NCI-H146 (cell line): ENCODE measurements around the gene TOGARAM2.
A peak's percentile ranks its signal among the peaks of the same experiment; 100 is the strongest.

Source experiments
- DNase-seq: peaks from one replicate; lab custom pipeline; 2025; lab: John Stamatoyannopoulos, UW

The TOGARAM2 gene

GRCh38 chr2:28981016-28981441, at the start of gene TOGARAM2:
TOGARAM2 (plus strand) TSS chr2:28981298; CDS start chr2:28994835, 13,537 bp downstream.
- peak; percentile 57 for DNase-seq

DNA sequence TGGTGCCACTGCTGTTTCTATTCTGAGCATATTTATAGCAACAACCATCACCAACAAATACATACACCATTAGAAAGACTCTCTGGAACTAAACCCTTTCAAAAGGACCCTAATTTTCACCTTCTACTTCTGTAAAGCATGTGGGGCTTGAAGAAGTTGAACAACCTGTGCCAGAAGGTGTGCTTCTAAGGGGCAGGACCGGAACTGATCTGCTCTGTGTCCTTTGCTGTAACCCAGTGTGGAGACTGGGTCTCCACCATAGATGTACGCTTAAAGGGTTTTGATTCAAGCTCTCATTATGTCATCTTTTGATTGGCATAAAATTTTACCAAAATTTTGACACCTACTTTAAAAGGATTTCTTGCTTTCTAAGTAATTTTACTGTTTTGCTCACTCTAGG, 46.3 kb upstream of the TOGARAM2 start:
- no peak for DNase-seq

DNA sequence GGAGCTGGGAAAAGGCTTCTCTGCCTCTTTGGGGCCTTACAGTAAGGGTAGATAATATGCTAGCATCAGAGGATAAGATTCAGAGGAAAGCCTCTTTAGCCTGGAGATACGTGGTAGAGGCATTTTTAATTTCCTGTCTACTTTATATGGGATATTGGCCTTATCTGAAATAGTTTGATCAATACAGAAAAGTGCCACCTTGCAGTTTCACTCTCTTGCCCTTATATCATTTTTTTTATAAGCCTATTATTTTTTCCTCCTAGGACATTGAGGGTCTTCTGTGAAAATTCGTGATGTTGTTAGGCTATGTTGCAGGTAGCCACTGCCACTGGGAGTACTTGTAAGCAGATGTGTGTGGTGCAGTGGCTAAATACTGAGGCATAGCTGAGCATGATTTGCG, 40.1 kb upstream of the TOGARAM2 start:
- DNase-seq, result no peak

DNA sequence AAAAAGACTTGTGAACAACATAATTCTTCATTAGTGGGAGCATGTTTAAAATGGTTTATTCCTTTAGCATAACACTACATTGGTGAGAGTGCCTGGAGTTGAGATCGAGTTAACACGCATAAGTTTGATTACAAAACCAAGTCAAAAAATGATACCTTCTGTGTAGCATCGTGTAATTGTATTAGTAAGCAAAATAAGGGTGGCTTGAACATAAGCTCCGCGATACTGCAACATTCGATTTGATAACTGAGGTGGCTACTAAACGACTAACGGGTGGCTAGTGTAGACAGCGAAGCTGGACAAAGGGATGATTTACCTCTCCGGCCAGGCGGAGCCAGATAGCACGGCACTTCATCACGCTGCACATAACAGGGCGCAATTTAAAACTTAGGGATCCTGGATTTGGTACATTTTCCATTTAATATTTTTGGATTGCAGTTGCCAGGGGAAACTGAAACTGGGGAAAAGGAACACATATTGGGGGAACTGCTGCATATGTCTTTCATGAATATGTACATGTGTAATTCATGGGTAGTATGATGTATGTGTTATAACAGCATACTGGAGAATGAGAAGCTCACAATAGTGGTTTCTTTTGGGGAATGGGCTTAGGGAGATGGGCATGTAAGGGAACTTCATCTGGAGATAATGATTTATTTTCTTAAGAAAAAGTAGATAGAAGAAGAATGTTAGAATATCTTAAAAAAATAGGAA, 36.4 kb upstream of the TOGARAM2 start:
- no peak for DNase-seq

DNA sequence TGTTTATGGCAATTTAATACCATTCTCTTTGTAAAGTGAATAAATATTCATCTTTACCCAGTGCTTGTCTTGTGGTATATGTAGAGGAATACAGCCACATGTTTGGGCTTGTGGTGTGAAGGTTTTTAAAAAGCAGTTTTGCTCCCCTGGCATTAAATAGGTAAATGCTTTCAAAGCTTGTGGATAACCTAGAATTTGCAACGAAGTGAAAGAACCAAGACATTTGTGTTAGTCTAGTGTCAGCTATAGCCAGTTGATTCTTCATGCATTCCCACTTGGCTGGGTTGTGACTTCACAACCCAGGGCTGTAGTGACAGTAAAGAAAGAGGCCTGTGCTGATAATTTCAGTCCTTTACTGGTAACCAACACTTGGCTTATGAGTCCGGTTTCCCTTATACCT, 32.9 kb upstream of the TOGARAM2 start:
- no peak for DNase-seq

GRCh38 chr2:28949190-28949589, 31.9 kb upstream of the TOGARAM2 start:
- no peak for DNase-seq

DNA sequence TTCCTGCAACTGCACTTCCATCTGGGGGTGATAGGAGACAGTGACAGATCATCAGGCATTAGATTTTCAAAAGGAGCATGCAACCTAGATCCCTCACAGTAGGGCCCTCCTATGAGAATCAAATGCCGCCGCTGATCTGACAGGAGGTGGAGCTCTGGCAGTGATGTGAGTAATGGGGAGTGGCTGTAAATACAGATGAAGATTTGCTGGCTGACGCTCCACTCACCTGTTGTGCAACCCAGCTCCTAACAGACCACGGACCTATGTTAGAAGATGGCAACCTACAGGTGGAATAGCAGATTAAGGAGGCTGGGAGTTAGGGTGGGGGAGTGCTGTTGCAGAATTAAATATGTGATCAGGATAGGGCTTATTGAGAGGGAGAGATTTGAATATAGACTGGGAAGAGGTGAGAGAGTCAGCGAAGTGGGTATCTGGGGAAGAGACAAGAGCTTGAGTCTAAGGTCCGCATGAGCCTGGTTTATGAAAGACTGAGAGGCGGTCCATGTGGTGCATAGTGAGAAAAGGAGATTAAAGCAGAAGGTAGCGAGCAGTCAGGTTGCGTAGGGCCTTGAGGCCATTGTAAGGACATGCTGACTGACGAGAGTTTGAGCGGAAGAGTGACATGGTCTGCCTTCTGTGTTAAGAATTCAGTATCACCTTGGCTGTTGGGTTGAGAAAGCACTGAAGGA, 31.3 kb upstream of the TOGARAM2 start:
- no peak for DNase-seq

- DNase-seq, result no peak
These were observed 30.0 kb upstream of the TOGARAM2 start for GRCh38 chr2:28950941-28951630.

- DNase-seq, result no peak
These were observed 28.9 kb upstream of the TOGARAM2 start for GRCh38 chr2:28951910-28952835.

DNA sequence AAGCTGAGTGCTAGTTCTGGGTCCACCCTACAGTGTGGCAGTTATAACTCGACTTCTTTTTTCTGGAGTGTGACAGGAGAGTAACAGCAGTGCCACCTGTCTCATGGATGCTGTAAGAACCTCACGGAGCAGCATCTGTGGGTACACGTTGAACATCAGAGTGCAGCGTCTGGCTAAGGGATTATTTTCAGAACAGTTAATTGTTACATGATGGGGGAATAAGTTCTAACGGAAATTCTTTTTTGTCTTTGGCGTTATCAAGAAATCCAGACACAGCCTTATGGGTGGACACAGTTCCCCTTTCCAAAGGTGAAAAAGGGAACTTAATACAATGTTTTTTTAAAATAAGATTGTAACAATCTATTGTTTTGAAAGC, 28.3 kb upstream of the TOGARAM2 start:
- DNase-seq, result no peak

DNA sequence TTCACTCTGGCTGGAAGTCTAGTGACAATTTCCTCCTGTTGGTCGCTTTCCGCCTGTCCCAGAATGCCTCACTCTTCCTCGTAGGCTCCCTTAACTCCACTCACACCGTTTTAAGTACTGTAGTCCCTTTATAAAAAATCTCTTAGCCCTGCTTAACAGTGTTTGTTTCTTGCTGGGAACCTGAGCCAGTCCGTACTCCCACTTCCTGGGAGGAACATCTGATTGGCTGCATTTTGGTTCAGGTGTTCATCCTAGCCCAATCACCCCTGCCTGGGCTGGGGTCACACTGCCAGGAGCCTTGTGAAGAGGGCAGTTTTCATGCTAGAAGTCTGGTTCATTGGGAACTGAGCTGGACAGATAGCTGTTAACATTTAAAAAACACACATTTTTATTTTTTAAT, 25.6 kb upstream of the TOGARAM2 start:
- no peak for DNase-seq

DNA sequence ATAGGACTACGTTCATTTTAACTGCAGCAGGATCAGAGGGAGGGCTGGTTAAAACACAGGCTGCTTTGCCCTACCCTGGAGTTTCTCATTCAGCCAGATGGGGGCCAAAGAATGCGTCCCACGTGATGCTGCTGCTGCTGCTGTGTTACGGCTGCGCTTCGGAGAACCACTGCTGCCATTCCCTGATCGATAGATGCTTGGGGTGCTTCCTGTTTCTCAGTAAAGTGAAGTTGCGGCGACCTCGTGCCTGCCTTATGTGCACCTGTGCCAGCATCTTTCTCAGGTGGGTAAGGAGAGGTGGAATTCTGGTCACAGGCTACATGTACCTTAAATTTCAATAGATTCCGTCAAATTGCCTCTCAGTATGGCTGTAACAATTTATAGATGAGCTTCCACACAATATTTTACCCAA, 24.7 kb upstream of the TOGARAM2 start:
- DNase-seq, result no peak

DNA sequence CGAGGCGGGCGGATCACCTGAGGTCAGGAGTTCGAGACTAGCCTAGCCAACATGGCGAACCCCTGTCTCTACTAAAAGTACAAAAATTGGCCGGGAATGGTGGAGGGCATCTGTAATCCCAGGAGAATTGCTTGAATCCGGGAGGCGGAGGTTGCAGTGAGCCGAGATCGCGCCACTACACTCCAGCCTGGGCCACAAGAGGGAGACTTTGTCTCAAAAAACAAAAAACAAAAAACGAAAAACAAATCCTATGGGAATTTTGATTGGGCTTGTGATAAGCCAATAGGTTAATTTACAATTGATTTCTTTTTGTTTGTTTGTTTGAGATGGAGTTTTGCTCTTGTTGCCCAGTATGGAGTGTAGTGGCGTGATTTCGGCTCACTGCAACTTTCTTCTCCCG, 24.2 kb upstream of the TOGARAM2 start:
- no peak for DNase-seq

DNA sequence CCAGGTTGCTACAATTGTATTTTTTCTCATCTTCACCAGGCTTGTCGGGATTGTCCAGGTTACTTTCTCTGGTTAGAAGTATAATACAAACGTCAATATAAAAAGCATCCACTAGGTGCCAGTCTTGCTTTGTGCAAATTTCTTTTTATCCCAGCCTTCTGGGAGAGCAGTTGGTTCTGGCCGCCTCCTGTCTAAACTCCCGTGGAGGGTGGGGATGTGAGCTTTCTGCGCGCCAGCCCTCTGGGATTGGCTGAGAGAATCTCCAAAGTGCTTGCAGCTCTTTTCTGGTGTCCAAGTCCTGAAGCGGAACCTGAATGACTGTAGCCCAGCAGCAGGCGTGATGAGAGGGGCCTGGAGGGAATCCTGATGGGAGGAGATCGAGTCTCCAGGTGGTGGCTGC, 22.4 kb upstream of the TOGARAM2 start:
- DNase-seq, result peak; percentile 68

- no peak for DNase-seq
These were observed 20.7 kb upstream of the TOGARAM2 start for GRCh38 chr2:28960401-28960800.

DNA sequence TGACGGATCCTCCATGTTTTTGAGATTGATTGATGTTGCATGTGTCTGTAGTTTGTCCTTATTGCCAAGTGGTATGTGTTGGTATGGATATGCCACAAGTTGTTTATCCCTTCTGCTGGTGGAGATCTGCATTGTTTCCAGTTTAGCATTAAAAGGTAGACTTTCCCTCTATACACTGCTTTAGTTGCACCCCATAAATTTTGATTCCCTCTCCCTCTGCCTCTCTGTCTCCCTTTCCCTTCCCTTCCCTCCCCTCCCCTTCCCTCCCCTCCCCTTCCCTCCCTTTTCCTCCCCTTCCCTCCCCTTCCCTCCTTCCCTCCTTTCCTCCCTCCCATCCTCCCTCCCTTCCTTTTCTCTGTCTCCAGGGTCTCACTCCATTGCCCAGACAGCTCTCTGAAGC, 18.6 kb upstream of the TOGARAM2 start:
- DNase-seq, result no peak

DNA sequence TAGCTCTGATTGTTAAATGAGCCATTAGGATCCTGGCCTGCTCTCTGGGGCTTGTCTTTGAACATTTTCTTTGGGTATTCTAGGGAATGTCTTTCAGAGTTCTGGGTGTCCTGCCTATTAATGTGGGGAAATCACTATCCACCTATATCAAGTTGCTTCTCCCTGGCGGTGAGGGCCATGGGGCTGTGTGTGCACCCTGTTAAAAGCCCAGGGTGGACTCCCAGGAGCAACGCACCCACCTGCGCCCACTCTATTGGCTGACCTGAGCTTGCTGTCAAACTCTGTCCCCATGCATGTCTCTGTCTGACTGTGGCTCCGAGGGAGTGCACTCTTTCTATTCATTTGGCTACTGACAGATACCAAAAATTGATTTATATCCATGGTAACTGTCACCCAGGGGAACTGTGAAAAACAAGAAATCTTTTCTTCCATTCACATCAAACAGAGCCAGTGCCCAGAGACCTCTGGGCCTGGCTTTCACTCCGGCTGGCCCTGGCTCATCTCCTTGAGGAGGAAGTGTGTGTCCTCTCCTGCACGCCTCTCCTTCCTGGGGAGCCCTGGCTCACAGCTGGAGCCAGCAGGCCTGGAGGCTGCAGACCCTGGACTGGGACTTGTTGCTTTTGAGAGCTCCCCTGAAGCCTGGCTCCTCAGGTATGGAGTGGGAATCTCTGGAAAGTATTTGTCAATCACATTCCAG, 10.5 kb upstream of the TOGARAM2 start:
- DNase-seq, result no peak

GRCh38 chr2:28972778-28973335, 8.2 kb upstream of the TOGARAM2 start:
- DNase-seq, result no peak

GRCh38 chr2:28974252-28974651, 6.8 kb upstream of the TOGARAM2 start:
- no peak for DNase-seq

DNA sequence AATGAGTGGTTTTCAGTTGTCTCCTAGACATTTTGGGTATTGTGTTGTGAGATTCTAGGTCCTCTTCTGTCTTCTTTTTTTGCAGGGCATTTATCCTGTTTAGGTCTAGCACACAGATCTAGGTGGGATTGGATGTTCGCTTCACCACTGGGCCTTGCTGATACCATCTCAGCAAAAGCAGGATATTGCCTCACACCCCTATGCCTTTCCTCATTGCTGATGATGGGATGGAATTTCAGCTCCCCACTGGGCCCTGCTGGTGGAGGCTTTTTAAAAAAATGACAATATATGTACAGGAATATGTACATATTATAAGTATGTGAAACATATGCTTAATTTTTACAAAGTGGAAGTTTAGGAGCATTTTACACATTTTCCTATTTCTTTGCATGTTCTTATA, 5.4 kb upstream of the TOGARAM2 start:
- DNase-seq, result no peak

GRCh38 chr2:28976584-28976983, 4.5 kb upstream of the TOGARAM2 start:
- no peak for DNase-seq
